Stimulated activated CD4-positive, alpha-beta T cell treated with anti-CD3 and anti-CD28 coated beads, TNF-alpha, amount 100 ng/mL, for 48 hours (primary cell): ENCODE measurements around the gene C20orf202.

Experiments
- DNase-seq, 3 donors: peaks; one replicate each; pipeline ENCODE4 v3.0.0-alpha.2; 2020; ENCODE audit warnings: low read depth in 3 of 3

Gene C20orf202

DNA sequence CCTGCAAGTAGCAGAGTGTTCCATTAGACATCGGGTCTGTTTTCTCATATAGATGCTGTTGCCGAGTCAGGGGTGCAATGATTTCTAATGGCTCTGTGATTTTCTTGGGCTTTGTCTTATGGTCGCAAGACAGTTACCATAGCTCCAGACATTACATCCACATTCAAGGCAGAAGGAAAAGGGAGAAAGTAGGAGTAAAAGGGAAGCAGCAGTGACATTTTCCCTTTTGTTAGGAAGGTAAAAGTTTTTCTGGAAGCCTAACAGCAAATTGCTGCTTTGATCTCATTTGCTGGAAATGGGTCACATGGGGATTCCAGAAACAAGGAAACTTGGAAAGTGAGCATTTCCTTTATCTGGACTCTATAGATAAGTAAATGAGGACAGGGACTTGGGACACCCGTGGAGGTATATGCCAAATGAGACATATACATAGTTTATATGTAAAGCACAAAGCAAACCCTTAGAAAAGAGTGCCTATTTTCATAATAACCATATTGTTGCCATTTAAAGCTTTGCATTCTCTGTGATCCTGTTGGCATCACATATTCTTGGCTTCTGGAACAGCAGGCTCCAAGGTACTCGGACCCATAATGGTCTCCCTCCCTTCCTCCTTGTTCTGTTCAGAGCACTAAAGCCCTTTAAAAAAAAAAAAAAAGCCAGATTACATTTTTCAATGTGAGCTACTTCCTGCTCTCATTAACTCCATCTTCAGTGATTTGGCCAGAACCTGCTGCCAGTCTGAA is at the start of gene C20orf202:
Gene C20orf202 (plus strand): TSS at position 693 of the 743 bp plus-strand sequence. CDS start 132 bp downstream, outside the sequence.
- no peak for DNase-seq

DNA sequence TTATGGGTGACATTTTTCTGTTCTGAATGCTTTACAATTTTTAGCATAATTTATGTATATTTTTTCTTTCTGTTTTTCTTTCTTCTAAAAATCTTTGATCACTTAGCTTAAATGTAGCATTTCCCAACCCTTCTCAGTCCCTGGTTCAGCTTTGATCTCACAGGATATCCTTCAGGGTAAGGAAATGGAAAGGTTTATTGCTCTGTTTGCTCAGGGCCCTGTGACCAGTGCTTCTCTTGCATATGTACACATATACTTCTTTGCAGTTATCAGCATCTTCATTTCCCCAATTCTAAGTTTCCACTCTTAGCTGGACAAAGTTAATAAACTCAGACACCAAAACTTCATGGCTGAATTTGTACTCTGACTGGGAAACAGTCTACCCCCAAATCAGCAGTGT is 49.0 kb upstream of the C20orf202 start:
- no peak for DNase-seq

DNA sequence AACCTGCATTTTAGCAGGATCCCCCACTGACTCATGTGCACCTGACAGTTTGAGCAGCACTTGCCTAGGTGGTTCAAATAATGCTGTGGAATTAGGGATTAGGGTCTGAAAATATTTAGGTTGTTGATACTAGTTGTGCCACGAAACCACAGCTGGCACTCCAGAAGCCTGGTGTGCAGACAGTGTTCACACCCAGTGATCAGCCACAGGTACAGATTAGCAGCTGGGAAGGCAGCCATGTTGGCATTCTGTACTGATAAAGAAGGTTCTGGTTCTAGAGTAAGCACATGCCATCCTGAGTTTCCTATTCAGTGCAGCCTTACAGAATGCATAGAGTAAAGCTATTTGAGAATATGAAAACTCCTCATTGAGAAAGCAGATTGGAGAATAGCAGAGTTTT is 48.6 kb upstream of the C20orf202 start:
- no peak for DNase-seq

DNA sequence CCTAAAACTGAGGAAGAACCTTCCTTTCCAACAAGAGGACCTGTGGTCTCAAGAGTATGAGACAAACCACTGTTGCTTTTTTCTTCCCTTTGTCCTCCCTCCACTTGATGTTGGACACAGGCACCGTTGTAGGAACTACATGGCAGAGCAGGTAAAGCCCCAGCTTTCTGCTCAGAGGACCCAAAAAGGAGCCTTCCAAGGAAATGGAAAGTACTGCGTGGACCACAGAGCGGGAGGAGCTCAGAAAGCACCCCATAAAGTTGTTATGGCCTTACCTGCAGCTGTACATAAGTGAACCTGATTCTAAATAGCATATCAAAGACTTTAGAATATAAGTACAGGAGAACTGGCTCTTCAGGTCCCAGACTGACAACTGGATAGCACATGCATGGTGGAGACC is 47.9 kb upstream of the C20orf202 start:
- no peak for DNase-seq

DNA sequence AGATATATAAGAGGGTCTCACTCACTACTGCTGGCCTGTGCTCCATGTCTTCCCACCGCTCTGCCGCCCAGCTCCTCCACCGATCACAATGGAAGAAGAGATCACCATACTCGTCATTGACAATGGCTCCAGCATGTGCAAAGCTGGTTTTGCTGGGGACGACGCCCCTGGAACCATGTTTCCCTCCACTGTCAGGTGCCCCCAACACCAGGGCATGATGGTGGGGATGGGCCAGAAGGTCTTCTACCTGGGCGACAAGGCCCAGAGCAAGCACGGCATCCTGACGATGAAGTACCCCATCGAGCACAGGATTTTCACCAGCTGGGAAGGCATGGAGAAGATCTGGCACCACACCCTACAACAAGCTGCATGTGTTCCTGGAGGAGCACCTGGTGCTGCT is 42.8 kb upstream of the C20orf202 start:
- no peak for DNase-seq

DNA sequence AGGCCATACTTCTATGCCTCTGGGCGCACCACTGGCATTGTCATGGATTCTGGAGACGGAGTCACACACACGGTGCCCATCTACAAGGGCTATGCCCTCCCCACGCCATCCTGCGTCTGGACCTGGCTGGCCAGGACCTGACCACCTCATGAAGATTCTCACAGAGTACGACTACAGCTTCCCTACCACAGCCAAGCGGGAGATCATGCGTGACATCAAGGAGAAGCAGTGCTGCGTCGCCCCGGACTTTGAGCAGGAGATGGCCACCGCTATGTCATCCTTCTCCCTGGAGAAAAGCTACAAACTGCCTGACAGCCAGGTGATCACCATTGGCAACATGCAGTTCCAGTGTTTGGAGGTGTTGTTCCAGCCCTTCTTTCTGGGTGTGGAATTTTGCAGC is 42.3 kb upstream of the C20orf202 start:
- no peak for DNase-seq

DNA sequence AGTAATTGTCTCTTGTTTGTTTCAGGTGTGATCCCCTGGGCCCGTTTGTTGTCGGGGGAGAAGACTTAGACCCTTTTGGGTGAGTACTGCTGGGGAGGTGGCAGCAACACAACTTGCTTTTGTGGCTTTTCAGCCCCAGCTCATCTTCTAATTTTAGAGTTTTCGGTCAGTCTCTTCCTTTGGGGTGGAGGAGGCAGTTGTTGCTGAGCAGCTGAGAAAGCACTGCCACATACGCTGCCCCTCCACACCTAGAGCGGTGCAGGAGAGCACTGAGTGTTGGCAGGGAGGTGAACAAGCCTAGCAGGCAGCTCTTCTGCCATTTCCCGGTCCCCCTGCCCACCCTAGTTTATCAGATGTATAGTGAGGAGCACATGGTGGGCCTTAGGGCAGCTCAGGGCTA is 40.1 kb upstream of the C20orf202 start:
- no peak for DNase-seq

DNA sequence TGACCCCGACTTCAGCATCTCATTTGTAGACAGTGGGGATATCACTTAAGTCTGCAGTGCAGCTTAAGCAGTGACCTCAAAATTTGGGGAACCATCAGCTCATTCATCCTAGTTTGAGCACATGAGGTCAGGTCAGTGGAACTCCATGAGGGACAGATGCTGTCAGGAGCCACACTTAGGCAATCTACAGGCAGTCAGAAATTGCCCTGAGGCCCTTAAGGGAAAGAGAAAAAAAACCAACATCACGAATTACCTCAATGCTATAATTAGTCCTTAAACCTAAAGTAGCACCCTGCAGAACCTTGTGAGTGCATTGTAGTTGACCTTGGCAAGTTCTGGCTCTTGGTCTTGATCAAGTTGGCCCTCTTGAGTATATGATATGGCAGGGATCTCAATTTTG is 39.6 kb upstream of the C20orf202 start:
- DNase-seq = no peak

DNA sequence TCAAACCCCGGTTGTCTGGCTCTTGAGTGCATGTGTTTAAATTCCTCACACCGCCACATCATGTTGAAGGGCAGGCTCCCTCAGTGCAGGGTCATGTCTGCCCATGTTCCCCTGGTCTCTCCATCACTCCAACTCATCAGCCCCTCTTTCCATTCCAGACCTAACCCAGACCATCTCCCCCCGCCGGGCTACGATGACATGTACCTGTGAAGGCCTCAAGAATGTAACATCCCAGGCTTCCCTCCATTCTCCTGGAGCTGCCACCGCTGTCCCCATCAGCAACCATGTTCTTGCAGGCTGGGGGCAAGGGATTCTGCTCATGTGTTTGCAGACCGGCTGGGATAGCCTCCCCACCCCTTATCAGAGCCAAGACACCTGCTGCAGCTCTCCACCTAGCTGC is 38.4 kb upstream of the C20orf202 start:
- no peak for DNase-seq

DNA sequence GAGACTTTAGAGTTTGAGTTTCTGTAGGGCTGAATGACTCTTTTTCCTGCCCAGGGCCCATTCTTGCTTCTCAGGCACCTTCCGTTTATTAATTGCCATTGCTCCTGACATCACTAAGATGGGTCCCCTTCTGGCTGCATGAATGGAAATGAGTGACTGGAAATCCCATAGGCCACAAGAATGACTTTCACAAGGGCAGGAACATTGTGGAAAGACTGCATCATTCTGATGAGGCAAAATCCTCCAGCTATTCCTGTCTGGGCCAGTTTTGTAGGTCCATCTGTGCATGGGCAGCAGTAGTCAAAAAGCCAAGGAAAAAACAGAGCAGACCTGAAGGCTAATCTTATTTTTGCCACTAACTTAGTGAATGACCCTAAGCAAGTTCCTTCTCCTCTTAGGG is 37.7 kb upstream of the C20orf202 start:
- DNase-seq = no peak

DNA sequence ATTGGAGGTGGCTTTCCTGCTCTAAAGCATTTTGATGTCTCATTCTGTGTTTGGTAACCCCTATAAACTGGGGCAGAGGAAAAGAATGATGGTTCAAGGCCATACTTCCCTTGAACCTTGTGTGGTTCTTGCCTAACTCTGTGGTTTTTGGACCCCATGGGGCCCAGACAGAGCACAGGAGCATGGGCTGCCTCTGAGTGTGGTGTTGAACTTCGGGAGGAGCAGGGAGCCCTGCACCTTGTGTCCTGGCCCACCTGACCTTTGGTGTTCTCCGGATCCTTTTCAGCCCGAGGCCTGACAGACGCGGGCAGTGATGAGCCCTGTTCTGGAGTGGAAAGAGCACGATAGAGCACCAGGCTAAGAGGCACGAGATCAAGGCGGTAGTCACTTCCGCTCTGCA is 37.3 kb upstream of the C20orf202 start:
- no peak for DNase-seq

DNA sequence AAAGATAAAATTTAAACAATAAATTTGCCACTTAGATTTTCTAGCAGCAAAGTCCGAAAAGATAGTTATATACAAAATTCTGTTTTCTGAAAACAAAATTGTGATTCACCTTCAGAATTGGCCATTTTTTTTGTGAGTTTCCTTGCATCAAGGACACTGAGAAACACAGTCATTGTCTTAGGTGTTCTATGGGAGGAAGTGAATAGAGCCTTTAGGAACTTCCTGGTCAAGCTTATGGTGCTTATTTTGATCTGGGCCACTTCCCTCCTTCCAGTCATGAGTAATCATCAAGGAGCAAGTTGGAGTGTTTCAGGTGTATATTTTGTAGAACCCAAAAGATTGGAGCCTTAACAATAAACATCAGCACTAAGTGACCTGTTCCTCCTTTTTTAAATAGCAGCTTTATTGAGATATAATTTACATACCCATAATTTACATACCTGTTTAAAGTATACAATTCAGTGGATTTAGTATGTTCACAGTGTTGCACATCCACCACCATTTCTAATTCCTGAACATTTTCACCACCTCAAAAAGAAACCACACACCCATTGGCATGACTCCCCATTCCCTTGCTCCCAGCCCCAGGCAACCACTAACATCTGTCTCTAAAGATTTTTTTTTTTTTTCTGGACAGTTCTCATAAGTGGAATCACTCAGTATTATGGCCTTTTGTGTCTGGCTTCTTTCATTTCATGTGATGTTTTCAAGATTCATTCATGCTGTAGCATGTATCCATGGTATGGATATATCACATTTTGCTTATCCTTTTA is 36.1 kb upstream of the C20orf202 start:
- DNase-seq = no peak

DNA sequence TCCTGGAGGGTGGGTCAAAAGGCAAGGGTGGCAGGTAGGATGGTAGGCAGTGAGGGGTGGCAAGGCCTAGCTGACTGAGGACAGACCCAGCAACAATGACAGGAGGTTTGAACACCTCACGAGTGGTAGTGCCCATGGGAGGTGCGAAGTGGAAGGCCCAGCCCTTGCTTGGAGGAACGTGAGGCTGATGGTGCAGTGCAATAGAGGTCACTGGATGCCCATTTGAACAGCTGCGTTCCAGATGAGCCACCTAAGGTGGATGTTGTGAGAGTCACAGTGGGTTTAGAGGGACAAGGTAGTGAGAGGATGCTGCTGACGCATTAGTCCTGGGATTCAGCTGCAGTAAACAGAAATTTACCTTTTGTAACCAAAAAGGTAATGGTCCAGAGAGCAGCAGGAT is 34.0 kb upstream of the C20orf202 start:
- DNase-seq = no peak

DNA sequence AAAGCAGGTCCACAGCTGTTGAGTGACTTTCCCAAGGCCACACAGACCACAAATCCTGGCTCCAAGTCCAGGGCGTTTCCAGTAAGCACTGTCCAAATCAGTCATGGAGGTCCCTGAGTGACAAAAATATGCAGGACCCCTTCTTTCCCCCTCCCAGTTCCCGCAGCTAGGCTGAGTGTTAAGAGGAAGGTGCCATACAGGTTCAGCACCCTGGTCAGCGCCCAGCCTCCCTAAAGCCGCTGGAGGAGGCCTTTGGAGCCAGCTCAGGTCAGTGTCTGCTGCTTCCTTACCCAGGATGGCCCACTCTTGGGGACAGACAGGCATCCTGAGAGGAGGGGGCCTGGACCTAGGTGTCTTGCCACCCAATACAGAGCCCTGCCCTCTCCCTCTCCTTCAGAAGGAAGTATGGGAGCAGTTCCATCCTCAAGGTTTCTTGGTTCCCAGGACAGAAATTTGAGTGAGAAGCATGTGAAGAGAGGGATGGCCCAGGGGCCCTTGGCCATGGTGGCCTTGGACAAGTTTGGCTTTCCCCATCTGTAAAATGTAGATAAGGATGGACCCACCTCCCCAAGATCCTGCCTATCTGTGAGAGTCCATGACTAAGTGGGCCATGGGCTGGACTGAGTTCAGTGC is 31.7 kb upstream of the C20orf202 start:
- DNase-seq = no peak

DNA sequence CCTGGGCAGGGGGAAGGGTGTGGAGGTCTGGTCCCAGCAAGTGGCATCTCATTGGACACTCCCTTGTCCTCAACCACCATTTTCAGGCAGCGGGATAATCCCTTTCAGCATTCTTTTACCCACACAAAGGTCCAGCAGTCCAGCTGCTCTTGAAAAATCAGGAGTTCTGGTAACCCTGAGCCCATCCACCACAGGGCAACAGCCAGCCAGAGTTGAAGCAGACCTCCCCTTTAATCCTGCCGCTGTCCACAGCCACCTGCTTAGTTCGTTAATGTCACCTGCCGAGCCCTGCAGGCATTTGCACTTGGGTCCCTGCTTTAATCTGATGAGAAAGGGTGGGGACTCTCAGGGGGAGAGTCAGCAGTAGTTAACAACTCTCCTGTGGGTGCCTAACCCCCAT is 29.6 kb upstream of the C20orf202 start:
- DNase-seq = no peak

DNA sequence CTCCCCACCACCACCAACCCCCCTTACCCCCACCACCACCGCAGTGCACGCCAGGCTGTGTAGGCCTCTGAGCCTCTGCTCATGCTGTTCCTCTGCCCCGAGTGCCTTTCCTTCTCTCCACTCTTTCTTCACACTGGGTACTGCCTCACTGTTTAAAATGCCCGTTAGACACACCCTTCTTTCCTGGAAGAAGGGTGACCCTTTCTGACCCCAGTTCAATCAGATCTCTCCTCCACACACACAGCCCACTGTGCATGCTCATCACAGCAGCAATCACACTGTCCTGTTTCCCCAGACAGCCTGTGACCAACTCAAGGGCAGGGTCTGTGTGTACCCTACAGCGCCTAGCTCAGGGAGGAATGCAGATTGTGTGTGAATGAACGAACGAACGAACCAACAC is 28.5 kb upstream of the C20orf202 start:
- DNase-seq = no peak

DNA sequence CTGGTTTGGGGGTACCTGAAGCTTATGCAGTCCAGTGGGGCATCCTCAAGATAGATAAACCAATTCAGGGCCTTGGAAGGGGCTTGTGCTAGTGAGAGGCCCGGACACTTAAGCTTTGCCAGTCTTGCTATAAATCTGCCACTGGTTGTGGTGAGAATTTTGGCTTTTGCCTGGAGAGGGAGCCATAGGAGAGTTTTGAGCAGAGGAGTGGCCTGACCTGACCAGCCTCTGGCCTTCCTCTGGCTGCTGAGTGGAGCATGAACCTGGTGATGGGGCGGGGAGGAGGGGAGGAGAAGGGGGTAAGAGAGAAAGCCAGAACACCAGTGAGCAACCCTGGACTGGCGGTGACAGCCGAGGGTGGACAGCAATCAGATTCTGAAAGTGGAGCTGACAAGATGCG is 25.6 kb upstream of the C20orf202 start:
- no peak for DNase-seq

DNA sequence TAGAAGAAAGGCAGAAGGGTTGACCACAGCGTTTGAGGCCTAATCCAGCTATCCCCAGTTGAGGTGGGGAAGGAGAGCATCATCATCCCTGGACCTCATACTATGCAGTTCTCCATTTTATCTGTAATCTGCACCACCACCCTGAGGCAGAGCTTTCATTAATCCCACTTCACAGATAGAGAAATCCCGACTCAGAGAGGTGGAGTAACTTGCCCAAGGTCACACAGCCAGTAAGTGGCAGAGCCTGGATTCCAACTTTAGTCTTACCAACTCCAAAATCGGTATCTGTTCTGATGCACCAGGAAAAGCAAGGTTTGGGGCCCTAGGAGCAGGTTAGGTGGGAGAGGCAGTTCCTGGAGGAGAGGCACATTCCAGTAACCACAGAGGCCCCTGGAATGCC is 25.2 kb upstream of the C20orf202 start:
- DNase-seq = no peak

DNA sequence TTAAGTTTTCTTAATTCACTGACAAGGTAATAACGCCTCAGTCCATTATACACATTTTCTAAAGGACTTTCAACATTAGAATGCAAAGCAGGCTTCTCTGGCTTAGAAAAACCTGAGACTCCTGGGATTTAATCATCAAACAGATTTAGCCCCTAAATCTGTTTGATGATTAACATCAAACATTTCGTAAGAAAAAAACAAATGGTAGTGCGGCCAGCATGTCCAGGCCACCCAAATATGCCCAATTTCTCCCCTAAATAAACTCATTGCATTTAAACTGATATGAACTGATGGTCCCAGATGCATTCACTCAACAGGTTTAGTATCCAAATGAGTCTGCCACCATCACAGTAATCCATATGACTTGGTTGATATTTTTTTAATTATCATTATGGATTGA is 24.6 kb upstream of the C20orf202 start:
- DNase-seq = no peak

DNA sequence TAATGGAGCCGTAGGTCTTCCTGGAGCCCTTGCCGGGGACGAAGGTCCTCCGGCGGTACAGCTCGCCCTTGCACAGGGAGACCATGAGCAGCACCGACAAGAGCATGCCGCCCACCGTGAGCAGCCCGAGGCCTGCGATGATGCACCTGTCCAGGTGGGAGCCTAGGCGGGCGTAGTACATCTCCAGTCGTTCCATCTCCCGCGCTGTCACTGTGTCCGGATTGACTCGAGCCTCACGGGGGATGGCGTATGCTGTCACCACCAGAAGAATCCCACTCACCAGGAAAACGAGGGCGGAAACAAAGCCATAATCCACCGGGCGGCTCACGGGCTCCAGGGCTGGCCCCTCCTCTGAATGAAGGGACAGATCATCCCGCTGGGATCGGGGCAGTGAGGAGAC is 22.3 kb upstream of the C20orf202 start:
- no peak for DNase-seq

DNA sequence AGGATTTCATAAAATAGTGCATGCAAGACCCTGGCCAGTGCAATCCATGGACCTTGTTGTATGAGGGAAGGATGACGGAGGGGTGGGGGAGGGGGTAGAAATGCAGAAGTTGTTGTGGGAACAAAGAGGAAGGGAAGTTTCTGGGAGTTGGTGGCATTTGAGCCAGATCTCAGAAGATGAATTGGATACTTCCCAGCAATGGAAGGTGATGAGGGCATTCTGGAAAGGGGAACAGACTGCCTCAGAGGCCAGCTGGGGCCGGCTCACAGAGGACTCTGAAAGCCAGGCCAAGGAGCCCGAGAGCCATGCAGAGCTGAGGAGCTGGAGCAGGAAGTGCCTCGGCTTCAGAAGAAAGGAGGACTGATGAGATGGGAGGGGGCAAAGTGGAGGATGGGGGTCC is 21.1 kb upstream of the C20orf202 start:
- no peak for DNase-seq

DNA sequence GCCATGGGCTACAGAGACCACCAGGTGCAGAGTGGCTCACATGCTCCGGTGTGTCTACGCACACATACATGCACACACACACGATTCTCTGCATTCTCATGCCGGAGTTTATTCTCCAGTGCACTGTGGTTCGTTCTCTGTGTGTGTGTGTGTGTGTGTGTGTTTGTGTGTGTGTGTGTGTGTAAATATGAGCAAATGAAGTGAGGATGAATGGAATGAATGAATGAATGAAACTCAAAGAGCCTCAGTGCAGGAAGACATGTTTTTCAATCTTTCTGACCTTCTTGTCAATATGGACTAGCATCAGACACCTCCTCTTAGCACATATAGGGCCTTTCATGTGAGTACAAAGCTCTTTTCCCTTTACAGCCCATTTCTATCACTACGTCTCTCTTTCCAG is 20.1 kb upstream of the C20orf202 start:
- no peak for DNase-seq

DNA sequence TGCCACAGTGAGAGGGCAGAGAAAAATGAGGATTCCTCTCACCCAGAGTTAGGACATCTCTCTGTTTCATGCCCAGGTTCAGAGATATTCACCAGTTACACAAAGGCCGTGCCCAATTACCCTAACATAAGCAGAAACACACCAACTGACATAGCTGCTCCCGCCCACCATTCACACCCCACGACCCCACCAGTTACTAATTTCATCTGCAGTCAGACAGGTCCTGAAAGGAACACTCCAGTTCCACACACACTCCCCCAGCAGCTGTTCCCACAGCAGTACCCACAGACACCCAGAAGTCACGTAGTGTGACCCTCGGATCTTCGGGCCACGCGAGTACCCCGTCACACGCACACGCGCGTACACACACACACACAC is 19.0 kb upstream of the C20orf202 start:
- DNase-seq = no peak
